ENCODE data around the gene UBE2M.
A peak's percentile ranks its signal among the peaks of the same experiment; 100 is the strongest.
"Not testable (repeated sequence)": the region's sequence is repeated elsewhere in the genome, so short reads cannot be mapped to it uniquely, and the experiment has no call there.

The UBE2M gene

GRCh38 chr19:58513694-58514563 is 44.5 kb downstream of the UBE2M start:
- TF ChIP-seq CTCF (IDR thresholded peaks at IDR 0.05) (peak; percentile 98), ZFX (IDR thresholded peaks at IDR 0.05; ENCODE audit: borderline replicate concordance) (no peak)
- peak overlapping the region; percentile 86 for H3K27ac ChIP-seq

- H3K27ac ChIP-seq = peak overlapping the region; percentile 86
Measured at GRCh38 chr19:58513213-58513693, 45.2 kb downstream of the UBE2M start.

GRCh38 chr19:58511353-58512208 is 46.8 kb downstream of the UBE2M start, which contains the start of gene SLC27A5:
TSS of gene SLC27A5 (minus strand) at chr19:58511992. CDS start at chr19:58511955, 37 bp downstream.
- no peak for TF ChIP-seq CTCF (IDR thresholded peaks at IDR 0.05)
- H3K27ac ChIP-seq = peak within 1 kb of the TSS; percentile 86; the same call in 1 of the 2 replicates

More at GRCh38 chr19:58513213-58513693, 45.2 kb downstream of the UBE2M start:
- TF ChIP-seq CTCF (IDR thresholded peaks at IDR 0.05) = no peak
- TF ChIP-seq ZFX (IDR thresholded peaks at IDR 0.05; ENCODE audit: borderline replicate concordance) = no peak

DNA sequence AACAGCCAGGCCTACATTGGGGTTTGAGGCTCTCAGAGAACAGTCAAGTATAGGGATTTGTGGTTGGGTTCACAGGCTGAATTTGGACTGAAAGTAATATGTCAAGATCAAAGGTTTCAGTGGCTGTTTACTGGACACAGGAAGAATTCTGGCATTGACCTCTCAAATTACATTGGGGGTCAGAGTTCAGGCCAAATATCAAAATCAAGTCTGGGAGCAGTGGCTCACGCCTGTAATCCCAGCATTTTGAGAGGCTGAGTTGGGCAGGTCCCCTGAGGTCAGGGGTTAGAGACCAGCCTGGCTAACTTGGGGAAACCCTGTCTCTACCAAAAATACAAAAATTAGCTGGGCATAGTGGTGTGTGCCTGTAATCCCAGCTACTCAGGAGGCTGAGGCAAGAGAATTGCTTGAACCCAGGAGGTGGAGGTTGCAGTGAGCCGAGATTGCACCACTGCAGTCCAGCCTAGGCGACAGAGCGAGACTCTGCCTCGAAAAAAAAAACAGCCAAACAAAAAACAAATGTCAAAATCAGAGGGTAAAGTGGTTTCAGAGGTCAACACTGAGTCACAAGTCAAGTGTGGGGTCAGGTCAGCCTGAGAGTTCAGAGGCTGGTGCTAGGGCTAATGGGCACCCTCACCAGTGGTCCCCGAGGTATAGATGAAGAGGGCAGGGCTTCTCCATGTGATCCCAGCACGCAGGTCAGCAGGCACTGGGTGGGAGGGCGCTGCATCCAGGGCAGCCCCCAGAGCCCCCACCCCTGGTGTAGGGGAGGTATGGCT is 48.1 kb downstream of the UBE2M start:
- no peak overlapping the region for H3K27ac ChIP-seq
- TF ChIP-seq ZFX (IDR thresholded peaks at IDR 0.05; ENCODE audit: borderline replicate concordance) = no peak

- H3K27ac ChIP-seq = no peak overlapping the region
- TF ChIP-seq ZFX (IDR thresholded peaks at IDR 0.05; ENCODE audit: borderline replicate concordance) (no peak), CTCF (IDR thresholded peaks at IDR 0.05) (no peak)
Measured at GRCh38 chr19:58509731-58510083, 48.7 kb downstream of the UBE2M start.

DNA sequence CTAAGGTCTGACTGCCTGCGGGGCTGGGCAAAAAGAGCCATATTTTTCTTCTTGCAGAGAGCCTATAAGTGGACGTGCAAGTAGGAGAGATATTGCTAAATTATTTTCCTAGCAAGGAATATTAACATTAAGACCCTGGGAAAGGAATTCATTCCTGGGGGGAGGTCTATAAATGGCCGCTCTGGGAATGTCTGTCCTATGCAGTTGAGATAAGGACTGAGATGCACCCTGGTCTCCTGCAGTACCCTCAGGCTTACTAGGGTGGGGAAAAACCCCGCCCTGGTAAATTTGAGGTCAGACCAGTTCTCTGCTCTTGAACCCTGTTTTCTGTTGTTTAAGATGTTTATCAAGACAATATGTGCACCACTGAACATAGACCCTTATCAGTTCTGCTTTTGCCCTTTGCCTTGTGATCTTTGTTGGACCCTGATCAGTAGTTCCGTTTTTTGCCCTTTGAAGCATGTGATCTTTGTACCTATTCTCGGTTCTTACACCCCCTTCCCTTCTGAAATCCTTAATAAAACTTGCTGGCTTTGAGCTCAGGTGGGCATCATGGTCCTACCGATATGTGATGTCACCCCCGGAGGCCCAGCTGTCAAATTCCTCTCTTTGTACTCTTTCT is 50.7 kb downstream of the UBE2M start:
- not testable (repeated sequence) for H3K27ac ChIP-seq
